GM18867 (cell line): ENCODE results near the gene MRPL19.

Experiments used
- ATAC-seq: cut with Tn5 transposase; IDR thresholded peaks from one replicate; pipeline ENCODE4 v1.9.1; 2021; ENCODE audit warnings: mild to moderate bottlenecking, moderate library complexity; ENCODE audit not compliant: unreplicated experiment

Gene MRPL19

GRCh38 chr2:75614162-75614651 is 32.4 kb upstream of the MRPL19 start:
- no peak for ATAC-seq

GRCh38 chr2:75616406-75616805 is 30.2 kb upstream of the MRPL19 start:
- ATAC-seq: no peak

DNA sequence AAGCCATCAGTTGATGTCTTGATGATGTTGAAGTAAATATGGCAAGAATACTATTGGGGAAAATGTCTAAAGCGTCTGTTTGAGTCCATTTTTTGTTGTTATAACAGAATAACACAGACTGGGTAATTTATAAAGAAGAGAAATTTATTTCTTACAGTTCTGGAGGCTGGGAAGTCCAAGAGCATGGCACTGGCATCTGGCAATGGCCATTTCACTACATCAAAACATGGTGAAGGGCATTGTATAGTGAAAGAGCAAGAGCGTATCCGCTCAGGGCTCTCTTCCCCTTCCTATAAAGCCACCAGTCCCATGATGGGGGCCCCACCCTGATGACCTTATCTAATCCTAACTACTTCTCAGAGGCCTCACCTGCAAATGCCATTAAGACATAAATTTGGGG is 29.6 kb upstream of the MRPL19 start:
- no peak for ATAC-seq

DNA sequence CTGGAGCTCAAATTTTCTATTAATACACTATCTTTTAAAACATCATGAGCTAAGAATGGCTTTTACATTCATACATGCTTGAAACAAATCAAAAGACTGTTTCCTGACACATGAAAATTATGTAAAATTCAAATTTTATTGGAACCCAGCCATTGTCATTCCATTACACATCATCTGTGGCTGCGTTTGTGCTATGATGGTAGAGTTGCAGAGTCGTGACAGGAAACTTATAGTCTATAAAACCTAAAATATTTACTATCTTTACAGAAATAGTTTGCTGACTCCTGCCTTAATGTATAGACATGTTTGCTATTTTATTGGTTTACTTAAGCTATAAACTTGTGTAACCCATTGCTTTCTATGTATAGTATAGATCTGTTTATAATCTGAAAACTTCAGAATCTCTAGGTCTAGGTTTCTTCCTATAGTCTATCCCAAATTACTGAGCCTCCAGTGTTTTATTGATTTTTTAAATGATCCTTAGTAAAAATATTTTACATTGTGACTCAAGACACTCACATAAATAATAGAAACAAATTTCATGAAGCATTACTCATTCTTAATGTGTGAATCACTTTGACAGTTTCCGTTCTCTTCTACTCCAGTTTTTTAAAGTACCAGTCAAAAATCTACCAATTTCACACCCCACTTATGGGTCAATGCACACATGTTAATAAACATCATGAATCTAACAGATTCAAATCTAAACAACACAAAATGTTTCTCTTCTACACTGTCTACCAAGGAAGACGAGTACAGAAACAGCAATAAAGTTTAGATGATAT is 26.4 kb upstream of the MRPL19 start:
- ATAC-seq: no peak

DNA sequence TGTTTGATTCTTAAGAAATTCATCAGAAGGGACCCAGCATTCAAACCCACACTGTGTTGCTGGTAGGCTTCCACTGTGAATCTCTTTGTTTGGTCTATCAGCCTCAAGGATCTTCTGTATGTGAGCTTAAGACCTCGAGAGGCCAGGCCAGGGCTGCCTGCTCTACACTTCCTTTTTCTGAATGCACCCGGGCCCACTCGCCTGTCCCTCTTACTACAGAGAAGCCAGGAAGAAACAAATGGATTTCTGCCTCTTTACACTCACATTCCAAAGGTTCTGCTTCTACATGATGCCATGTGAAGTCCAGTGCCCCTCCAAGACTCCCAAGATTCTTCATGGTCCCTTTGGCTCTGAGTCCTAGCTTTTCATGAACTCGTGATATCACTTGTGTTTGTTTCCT is 25.4 kb upstream of the MRPL19 start:
- no peak for ATAC-seq

GRCh38 chr2:75622500-75622899 is 24.1 kb upstream of the MRPL19 start:
- no peak for ATAC-seq

- no peak for ATAC-seq
Measured at GRCh38 chr2:75622929-75623328, 23.7 kb upstream of the MRPL19 start.

DNA sequence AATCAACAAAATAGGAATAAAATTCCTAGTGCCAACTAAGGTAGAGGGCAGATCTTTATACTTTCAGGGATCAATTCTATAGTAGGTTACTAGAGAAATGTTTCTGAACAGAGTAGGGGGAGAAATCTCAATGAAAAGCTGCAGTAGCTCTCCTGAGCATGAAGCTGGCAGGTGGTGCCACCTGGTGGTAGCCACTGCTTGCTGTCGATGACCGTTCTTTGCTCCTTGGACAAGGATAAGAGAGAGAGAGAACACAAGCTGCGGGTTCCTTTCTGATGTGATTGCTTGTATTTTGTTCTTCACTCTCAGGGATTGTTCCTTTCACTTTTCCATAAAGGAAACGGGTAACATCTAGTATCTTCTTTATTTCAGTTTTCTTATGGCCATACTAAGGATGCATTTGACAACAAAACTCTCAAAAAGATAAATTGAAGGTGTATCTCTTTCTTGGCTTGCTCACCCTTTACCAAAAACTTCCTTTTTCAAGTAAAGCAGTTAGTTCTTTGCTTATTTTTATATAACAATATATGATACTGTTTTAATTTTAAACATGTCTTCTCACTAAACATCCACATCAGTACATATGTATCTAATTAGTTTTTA is 18.6 kb upstream of the MRPL19 start:
- ATAC-seq: peak; percentile 94

DNA sequence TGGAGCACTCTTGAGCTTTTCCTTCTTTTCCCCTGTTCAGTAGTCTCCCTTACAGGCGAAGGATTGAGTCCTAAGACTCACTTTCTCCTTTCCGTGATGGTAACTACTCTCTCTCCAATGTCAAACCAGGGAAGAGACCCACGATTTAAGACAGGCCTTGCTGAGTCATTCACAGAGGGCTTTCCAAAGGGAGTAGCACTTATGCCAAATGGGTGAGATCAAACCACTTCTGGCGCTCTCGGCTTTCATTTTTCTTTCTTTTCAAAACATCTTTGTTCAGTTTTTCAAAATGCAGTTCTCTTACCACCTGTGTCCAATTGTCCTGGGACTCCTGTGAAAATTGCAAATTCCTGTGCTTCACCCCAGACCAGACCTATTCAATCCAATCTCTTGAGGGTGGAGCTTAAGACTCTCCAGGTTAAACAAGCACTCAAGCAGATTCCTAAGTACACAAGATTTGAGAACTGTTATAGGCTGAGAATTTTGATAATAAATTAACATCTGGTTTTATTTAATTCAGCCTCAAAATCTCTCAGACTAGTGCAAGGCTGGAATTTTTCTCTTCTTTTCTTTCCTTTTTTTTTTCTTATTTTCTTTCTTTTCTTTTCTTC is 14.4 kb upstream of the MRPL19 start:
- no peak for ATAC-seq

DNA sequence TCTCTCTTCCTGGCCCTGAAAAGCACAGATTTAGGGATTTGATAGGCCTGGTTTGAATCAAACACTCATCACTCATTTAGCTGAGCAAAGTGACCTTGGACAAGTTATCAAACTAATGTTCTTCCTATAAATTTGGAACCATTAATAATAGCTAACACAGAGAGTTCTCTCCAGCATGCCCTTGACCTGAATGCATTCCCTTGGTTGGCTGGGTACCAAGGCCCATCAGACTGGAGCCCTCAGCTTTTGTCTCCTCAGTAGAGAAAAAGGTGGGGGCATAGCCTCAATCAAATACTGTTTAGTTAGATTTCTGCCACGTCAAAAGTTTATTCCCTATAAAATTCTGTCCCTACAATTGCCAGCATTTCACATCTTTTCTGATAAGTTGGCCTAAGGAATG is 13.8 kb upstream of the MRPL19 start:
- ATAC-seq: no peak

DNA sequence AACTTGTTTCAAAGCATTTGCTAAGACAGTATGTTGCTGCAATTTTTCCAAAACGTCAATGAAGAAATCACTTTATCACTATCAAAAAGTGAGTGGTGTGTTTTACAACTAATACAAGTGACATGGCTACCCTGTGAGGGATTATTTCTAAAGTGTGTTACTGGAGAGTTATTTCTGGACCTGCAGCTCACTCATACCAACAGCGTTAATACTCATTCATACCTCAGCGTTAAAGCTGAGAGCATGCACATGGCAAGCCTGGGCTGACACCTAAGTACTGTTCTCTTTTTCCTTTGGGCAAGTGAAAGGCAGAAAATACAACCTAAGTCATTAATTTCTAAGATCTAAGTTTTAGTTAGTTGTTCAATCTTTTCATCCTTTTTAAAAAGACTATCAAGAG is 13.0 kb upstream of the MRPL19 start:
- no peak for ATAC-seq

DNA sequence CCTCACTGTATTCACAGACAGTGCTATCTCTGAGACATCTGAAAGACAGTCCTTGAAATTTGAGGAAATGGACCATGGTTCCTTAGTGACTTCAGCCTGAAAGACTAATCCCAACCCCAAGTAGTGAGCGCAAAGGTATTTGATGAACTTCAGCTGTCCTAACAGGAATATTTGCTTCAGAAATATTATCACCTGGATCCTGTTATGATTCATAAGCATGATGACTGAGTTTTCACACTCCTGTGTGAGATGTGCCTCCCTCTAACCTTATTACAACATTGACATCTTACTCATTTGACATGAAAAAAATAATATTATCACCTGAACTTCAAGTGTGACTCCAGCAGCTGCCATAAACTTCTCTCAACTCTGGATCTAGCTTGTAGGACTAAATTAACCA is 11.6 kb upstream of the MRPL19 start:
- ATAC-seq: no peak

DNA sequence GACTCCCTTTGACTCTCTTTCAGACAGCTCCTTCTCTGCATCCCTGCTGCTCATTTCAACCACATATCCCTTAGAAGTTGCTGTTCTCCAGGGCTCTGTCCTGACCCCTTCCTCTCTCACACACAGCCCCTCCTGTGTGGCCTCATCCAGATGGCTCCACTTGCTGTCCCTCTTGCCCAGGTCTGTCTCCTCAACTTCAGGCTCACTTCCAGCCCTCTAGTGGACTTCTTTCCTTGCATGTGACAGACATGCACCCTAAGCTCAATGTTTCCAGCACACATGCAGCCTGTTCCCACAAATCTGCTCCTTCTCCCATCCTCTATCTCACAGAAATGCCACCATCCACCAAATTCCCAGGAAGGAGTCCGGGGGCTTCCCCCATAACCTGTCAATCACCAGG is 9.0 kb upstream of the MRPL19 start:
- ATAC-seq: no peak

- peak; percentile 98 for ATAC-seq
Measured at GRCh38 chr2:75640621-75641121, 5.9 kb upstream of the MRPL19 start.

DNA sequence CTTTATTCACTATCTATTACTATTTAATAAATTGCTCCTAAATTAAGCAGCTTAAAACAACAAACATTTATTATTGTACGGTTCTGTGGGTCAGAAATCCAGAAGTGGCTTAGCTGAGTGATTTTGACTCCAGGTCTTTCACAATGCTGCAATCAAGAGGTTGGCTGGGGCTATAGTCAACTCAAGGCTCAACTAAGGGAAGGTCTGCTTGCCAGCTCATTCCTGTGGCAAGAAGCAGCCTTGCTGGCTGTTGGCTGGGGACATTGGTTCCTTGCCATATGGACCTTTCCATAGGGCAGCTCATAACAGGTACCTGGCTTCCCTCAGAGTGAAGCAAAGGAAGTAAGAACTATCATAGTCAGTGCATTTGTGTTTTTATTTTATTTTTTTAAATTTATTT is 5.0 kb upstream of the MRPL19 start:
- ATAC-seq: no peak

GRCh38 chr2:75643980-75644379 is 2.6 kb upstream of the MRPL19 start:
- no peak for ATAC-seq

DNA sequence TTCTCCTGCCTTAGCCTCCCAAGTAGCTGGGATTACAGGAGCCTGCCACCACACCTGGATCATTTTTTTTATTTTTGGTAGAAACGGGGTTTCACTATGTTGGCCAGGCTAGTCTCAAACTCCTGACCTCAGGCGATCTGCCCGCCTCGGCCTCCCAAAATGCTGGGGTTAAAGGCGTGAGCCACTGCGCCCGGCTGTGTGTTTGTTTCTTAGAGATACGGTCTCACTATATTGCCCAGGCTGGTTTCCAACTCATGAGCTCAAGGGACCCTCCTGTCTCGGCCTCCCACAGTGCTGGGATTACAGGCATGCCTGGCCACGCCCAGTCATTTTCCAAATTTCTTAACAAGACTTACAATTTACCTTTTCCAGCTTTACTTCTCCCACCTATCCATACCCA is 940 bp upstream of the MRPL19 start:
- no peak for ATAC-seq

DNA sequence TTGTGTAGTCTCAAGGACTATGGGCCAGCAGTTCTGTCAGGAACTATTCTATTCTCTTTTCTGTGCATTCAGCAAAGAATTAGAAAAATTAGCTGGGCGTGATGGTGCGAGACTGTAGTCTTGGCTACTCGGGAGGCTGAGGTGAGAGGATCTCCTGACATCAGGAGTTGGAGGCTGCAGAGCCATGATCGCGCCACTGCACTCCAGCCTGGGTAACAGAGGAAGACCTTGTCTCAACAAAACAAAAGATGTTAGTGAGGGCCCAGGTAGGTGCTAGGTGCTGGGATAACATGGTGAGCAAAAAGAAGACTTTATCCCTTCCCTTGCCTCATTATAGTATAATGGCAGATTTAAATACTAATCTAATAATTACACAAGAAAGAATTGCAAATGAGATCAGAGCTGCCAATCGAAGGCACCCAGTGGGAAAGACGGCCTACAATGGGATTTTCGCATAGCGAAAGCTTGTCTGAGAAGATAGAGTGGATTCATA is 447 bp upstream of the MRPL19 start:
- peak; percentile 6 for ATAC-seq

DNA sequence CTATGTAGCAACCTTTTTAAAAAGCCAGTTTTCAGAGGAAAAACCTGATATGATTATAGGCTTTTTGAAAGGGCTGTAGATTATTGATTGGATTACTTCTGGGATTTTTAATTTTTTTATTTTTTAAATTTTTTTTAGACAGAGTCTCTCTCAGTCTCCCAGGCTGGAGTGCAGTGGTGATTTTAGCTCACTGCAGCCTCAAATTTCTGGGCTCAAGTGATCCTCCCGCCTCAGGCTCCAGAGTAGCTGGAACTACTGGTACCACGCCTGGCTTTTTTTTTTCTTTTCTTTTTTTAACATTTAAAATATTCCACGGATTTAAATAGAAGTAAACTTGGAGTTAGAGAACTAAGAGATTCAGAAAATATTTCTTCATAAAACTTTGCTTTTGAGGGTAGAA is 1.2 kb downstream of the MRPL19 start:
- no peak for ATAC-seq

- ATAC-seq: no peak
Measured at GRCh38 chr2:75654012-75654411, 7.4 kb downstream of the MRPL19 start.

- no peak for ATAC-seq
Measured at GRCh38 chr2:75655861-75656260, 9.3 kb downstream of the MRPL19 start.

DNA sequence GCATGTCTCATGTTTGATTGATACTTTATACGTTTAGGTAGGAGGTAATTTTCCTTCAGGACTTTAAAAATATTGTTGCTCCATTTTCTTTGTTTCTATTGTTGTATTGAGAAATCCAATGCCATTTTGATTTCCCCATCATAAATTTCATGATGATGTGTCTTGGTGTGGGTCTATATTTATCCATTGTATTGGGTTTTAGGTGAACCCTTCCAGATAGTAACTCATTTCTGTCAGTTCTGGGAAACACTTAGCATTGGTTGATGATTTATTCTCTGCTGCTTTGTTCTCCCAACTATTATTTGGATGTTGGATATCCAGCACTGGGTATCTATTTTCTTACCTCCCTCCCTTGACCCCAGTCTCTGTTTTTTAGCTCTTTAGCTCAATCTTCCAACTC is 10.0 kb downstream of the MRPL19 start:
- no peak for ATAC-seq
